ENCODE results near the gene RBM28. TPM values are rescaled to one million over a fixed set of nuclear protein-coding genes. Genes with fewer than 3 reads are reported as not detected.
A peak's percentile ranks its signal among the peaks of the same experiment; 100 is the strongest.

The RBM28 gene
- total and polyA plus RNA-seq, 8 donors: 8.1 to 319 (median 25.9) TPM

DNA sequence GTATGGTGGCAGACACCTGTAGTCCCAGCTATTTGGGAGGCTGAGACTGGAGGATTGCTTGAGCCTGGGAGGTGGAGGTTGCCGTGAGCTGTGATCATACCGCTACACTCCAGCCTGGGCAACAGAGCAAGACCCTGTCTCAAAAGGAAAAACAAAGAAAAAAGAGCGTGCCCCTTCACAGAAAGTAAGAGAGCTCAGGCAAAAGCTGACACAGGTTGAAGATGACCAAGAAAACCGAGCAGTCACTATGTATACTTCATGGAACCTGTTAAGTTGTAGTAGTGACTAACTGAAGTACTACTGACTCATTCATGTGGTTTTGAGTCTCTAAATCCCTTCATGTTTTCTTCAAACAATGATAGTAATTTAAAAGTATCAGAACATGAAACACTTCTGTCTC is 19.0 kb upstream of the RBM28 start:
- no peak for TF ChIP-seq POLR2A (IDR thresholded peaks at IDR 0.05)
- Histone ChIP-seq H3K9me3 (no peaks in the 10 kb centered on the region), H3K4me3 (no peak overlapping the region), H3K27me3 (peaks cover 0 to 71% (median 18%) of the 10 kb centered on the region in 3 donors), H3K36me3 (no peaks in the 10 kb centered on the region), H3K4me1 (peaks cover 11 to 30% (median 20%) of the 10 kb centered on the region in 4 donors), H3K27ac (no peak overlapping the region)
- DNase-seq: no peak
- 74 to 79% (median 77%) methylated on average over 4 of the region's 4 CpGs for WGBS, 5 donors
- intact Hi-C loops (cut with DNase I; ENCODE audit: low total_unique reads): no loop called here

- 1 to 4% (median 1%) methylated on average over 13 to 88 of the region's 88 CpGs for WGBS, 5 donors
- no peaks in the 10 kb centered on the region for H3K9me3 ChIP-seq
- peak within 1 kb of the TSS in 3 of 5 donors; percentile 11 to 68 (median 30) for H3K27ac ChIP-seq
- H3K36me3 ChIP-seq: no peaks in the 10 kb centered on the region
- peaks cover 11 to 30% (median 20%) of the 10 kb centered on the region in 4 donors for H3K4me1 ChIP-seq
- no peak for TF ChIP-seq POLR2A (IDR thresholded peaks at IDR 0.05)
- TF ChIP-seq POLR2AphosphoS5 (IDR thresholded peaks at IDR 0.05): no peak
- TF ChIP-seq, protein P1, sequence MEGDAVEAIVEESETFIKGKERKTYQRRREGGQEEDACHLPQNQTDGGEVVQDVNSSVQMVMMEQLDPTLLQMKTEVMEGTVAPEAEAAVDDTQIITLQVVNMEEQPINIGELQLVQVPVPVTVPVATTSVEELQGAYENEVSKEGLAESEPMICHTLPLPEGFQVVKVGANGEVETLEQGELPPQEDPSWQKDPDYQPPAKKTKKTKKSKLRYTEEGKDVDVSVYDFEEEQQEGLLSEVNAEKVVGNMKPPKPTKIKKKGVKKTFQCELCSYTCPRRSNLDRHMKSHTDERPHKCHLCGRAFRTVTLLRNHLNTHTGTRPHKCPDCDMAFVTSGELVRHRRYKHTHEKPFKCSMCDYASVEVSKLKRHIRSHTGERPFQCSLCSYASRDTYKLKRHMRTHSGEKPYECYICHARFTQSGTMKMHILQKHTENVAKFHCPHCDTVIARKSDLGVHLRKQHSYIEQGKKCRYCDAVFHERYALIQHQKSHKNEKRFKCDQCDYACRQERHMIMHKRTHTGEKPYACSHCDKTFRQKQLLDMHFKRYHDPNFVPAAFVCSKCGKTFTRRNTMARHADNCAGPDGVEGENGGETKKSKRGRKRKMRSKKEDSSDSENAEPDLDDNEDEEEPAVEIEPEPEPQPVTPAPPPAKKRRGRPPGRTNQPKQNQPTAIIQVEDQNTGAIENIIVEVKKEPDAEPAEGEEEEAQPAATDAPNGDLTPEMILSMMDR (IDR thresholded peaks at IDR 0.05): no peak
- no peak for TF ChIP-seq EP300 (IDR thresholded peaks at IDR 0.05)
- intact Hi-C loops (cut with DNase I; ENCODE audit: low total_unique reads): no loop called here
- peak within 1 kb of the TSS; percentile 57 to 75 (median 60) for H3K4me3 ChIP-seq
- peaks cover 0 to 66% (median 18%) of the 10 kb centered on the region in 3 donors for H3K27me3 ChIP-seq
- peak; percentile 40 to 79 for DNase-seq
These were observed 18.0 kb upstream of the RBM28 start, which contains the start of gene PRRT4 for GRCh38 chr7:128361411-128362379. TSS of gene PRRT4 (minus strand) at chr7:128361690.

DNA sequence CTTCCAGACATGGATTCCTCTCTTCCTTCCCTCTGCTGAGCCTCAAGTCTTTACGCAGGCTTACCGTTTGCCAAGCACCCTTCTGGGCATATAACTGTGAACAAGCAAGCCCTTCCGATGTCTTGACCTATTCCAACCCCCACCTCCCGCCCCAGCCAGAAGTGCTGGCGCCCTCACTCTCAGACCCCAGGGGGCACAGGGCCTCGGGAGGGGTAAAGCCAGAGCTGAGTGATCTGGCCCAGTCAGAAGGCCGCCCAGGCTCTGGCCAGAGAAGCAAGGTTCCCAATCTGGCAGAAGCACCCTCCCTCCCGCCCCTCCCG is 16.6 kb upstream of the RBM28 start:
- TF ChIP-seq POLR2A (IDR thresholded peaks at IDR 0.05): no peak
- no peak for TF ChIP-seq POLR2AphosphoS5 (IDR thresholded peaks at IDR 0.05)
- TF ChIP-seq, protein P1 (IDR thresholded peaks at IDR 0.05): no peak
- TF ChIP-seq EP300 (IDR thresholded peaks at IDR 0.05): no peak

DNA sequence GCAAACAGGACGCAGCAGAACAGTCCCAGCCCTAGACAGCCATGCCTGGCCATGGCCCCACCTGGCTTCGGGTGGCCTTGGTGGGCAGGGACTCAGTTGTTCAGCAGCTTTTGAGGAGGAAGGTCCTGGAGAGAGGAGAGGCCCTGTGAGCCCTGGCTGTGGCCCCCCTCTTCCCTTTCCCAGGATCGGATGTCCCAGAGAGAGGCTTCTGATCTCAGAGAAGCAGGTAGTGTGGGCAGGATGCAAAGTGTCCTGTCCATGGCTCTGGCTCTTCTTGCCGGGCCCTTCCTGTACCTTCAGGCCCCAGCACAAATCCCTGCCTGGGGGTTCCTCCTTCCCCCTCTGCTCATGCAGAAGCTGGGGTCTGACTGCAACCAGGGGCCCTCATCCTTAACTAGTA is 16.2 kb upstream of the RBM28 start:
- no peaks in the 10 kb centered on the region for H3K9me3 ChIP-seq
- no peak for DNase-seq
- whole genome bisulfite sequencing, 5 donors: 76 to 90% (median 84%) methylated on average over 2 to 4 of the region's 4 CpGs
- H3K4me3 ChIP-seq: no peak overlapping the region
- H3K4me1 ChIP-seq: peaks cover 11 to 30% (median 20%) of the 10 kb centered on the region in 4 donors
- TF ChIP-seq EP300 (IDR thresholded peaks at IDR 0.05) (no peak), POLR2AphosphoS5 (IDR thresholded peaks at IDR 0.05) (no peak), POLR2A (IDR thresholded peaks at IDR 0.05) (no peak)
- TF ChIP-seq, protein P1 (IDR thresholded peaks at IDR 0.05): no peak
- intact Hi-C loops (cut with DNase I; ENCODE audit: low total_unique reads): no loop called here
- no peaks in the 10 kb centered on the region for H3K36me3 ChIP-seq
- H3K27me3 ChIP-seq: peaks cover 0 to 57% (median 18%) of the 10 kb centered on the region in 3 donors
- H3K27ac ChIP-seq: peak overlapping the region in 2 of 5 donors; percentile 30 to 68

More for the DNA sequence above, 16.6 kb upstream of the RBM28 start:
- no peak for DNase-seq
- Histone ChIP-seq H3K27me3 (peaks cover 0 to 57% (median 18%) of the 10 kb centered on the region in 3 donors), H3K9me3 (no peaks in the 10 kb centered on the region), H3K27ac (peak overlapping the region in 3 of 5 donors; percentile 11 to 68 (median 30)), H3K4me1 (peaks cover 11 to 30% (median 20%) of the 10 kb centered on the region in 4 donors), H3K36me3 (no peaks in the 10 kb centered on the region), H3K4me3 (peak overlapping the region; percentile 57 to 75 (median 60))
- 28 to 40% (median 30%) methylated on average over 7 to 9 of the region's 9 CpGs for WGBS, 5 donors
- intact Hi-C loops (cut with DNase I; ENCODE audit: low total_unique reads): no loop called here
